PC-3 (cell line): ENCODE data around the gene KRT82. TPM values are rescaled to one million over a fixed set of nuclear protein-coding genes. Genes with fewer than 3 reads are reported as not detected.

ENCODE experiments used
- ATAC-seq: fragments of 200-7000 bp; cut with Tn5 transposase; 2 replicates; pipeline ENCODE4 v1.9.1; 2020; ENCODE audit warnings: mild to moderate bottlenecking, moderate library complexity
- BruUV-seq: library from RNA; stranded (reverse); fragments of 400-500 nt; replicated peaks from 2 replicates; lab custom pipeline; 2021; lab: Mats Ljungman, UMichigan
- CTCF ChIA-PET: fragments of 300-600 bp; sonication (Branson Sonifier 250); formaldehyde crosslinking; loops from one replicate; lab custom pipeline; 2022; ENCODE audit warnings: antibody characterized with exemption; lab: Charles Lee
- POLR2A ChIA-PET: fragments of 300-600 bp; sonication (Branson Sonifier 250); formaldehyde crosslinking; loops from one replicate; lab custom pipeline; 2022; ENCODE audit warnings: antibody characterized with exemption; ENCODE audit not compliant: unreplicated experiment; lab: Charles Lee
- DNase-seq: peaks from one replicate; pipeline ENCODE4 v3.0.0-alpha.2; 2015
- H2AFZ ChIP-seq: fragments of 300-600 bp; sonication (generic); 2 replicates; pipeline ENCODE4 v1.6.0; 2016; ENCODE audit warnings: antibody characterized with exemption, low read length
- H3F3A ChIP-seq: fragments of 300-600 bp; sonication (generic); one replicate; pipeline ENCODE4 v1.6.0; 2017; ENCODE audit warnings: antibody characterized with exemption, low read length, control low read depth, mild to moderate bottlenecking; ENCODE audit not compliant: unreplicated experiment
- H3K27ac ChIP-seq: fragments of 300-600 bp; sonication (generic); 2 replicates; pipeline ENCODE4 v1.5.1; 2016; ENCODE audit warnings: mild to moderate bottlenecking, low read length
- H3K27me3 ChIP-seq: fragments of 300-600 bp; sonication (generic); 2 replicates; pipeline ENCODE4 v1.6.1; 2016; ENCODE audit warnings: low read length, mixed read lengths
- H3K36me3 ChIP-seq: fragments of 300-600 bp; sonication (generic); 2 replicates; pipeline ENCODE4 v1.6.1; 2016; ENCODE audit warnings: low read depth, mixed run types, low read length, mixed read lengths
- H3K4me1 ChIP-seq: fragments of 300-600 bp; sonication (generic); 2 replicates; pipeline ENCODE4 v1.5.1; 2016; ENCODE audit warnings: low read length; ENCODE audit not compliant: insufficient read depth
- H3K4me2 ChIP-seq: fragments of 300-600 bp; sonication (generic); 2 replicates; pipeline ENCODE4 v1.6.0; 2016; ENCODE audit warnings: low read length
- H3K4me3 ChIP-seq: fragments of 300-600 bp; sonication (generic); 2 replicates; pipeline ENCODE4 v1.5.1; 2016; ENCODE audit warnings: mild to moderate bottlenecking, low read length, mixed read lengths
- H3K79me2 ChIP-seq: fragments of 300-600 bp; sonication (generic); 2 replicates; pipeline ENCODE4 v1.6.1; 2017; ENCODE audit warnings: low read length, mixed read lengths
- H3K9ac ChIP-seq: fragments of 300-600 bp; sonication (generic); 2 replicates; pipeline ENCODE4 v1.6.0; 2016; ENCODE audit warnings: mild to moderate bottlenecking, low read length
- H3K9me2 ChIP-seq: fragments of 300-600 bp; sonication (generic); replicated peaks from 2 replicates; pipeline ENCODE4 v1.6.1; 2016; ENCODE audit warnings: mixed run types, low read length, mixed read lengths
- H3K9me3 ChIP-seq: fragments of 300-600 bp; sonication (generic); 2 replicates; pipeline ENCODE4 v1.6.1; 2016; ENCODE audit warnings: low read length, mixed read lengths
- H4K20me1 ChIP-seq: fragments of 300-600 bp; sonication (generic); 2 replicates; pipeline ENCODE4 v1.6.1; 2016; ENCODE audit warnings: low read length, mixed read lengths
- CTCF ChIP-seq: fragments of 300-600 bp; sonication (generic); conservative IDR thresholded peaks from 2 replicates; pipeline ENCODE4 v1.5.1; 2017; ENCODE audit warnings: antibody characterized with exemption, low read depth, mild to moderate bottlenecking, low read length
- EZH2 ChIP-seq: fragments of 300-600 bp; sonication (generic); IDR thresholded peaks from one replicate; pipeline ENCODE4 v1.6.1; 2017; ENCODE audit warnings: antibody characterized with exemption, mild to moderate bottlenecking, low read length; ENCODE audit not compliant: unreplicated experiment
- EZH2phosphoT487 ChIP-seq: fragments of 300-600 bp; sonication (generic); IDR thresholded peaks from 2 replicates; pipeline ENCODE4 v1.6.1; 2018; ENCODE audit warnings: mild to moderate bottlenecking, antibody characterized with exemption, low read length, borderline replicate concordance
- intact Hi-C: fragments of 100-400 bp; cut with micrococcal nuclease; formaldehyde crosslinking; loops from 2 replicates; pipeline ENCODE4 v1.9.0; 2023
- total RNA-seq: library from RNA; depleted of rRNA; stranded (reverse); fragments of >200 nt; gene quantifications from 2 replicates; pipeline ENCODE4 v1.2.3, GENCODE V29; 2014

Gene KRT82
- total RNA-seq, 1 experiment from 2014 or later = 0.29 TPM

GRCh38 chr12:52440821-52441319 lies 34.7 kb upstream of the KRT82 start:
- CTCF ChIA-PET = interaction anchor here (0.7 kb wide), 1 partner anchor 45 kb away, joined by 3 read pairs; no protein-coding TSS in a partner anchor

GRCh38 chr12:52439845-52440244 lies 33.7 kb upstream of the KRT82 start:
- Histone ChIP-seq H3K4me1 (peaks cover 95% of the 10 kb centered on the region), H3F3A (peaks cover 36% of the 10 kb centered on the region), H3K9me2 (no peaks in the 10 kb centered on the region), H3K79me2 (no peaks in the 10 kb centered on the region), H2AFZ (no peak overlapping the region), H3K4me3 (no peak overlapping the region), H3K27ac (peak overlapping the region; percentile 95), H3K9ac (peak overlapping the region; percentile 75), H3K9me3 (no peaks in the 10 kb centered on the region), H3K27me3 (no peaks in the 10 kb centered on the region), H3K4me2 (peak overlapping the region; percentile 5), H3K36me3 (no peaks in the 10 kb centered on the region), H4K20me1 (no peaks in the 10 kb centered on the region)
- DNase-seq = peak; percentile 29
- ATAC-seq = no peak
- BruUV-seq = no TSS peak
- intact Hi-C loops = loop anchor here (2.0 to 10.0 kb wide), 4 partner anchors 15 to 432 kb away; no protein-coding TSS in a partner anchor
- POLR2A ChIA-PET = no interaction called here
- CTCF ChIA-PET = no interaction called here
- no peak for TF ChIP-seq EZH2phosphoT487
- no peak for TF ChIP-seq CTCF
- TF ChIP-seq EZH2 = no peak

More at GRCh38 chr12:52440821-52441319, 34.7 kb upstream of the KRT82 start:
- no peaks in the 10 kb centered on the region for H3K9me3 ChIP-seq
- ATAC-seq = peak; percentile 30
- POLR2A ChIA-PET = interaction anchor here (0.6 kb wide), 1 partner anchor 439 kb away, joined by 4 read pairs; no protein-coding TSS in a partner anchor
- peak overlapping the region; percentile 25; the same call in 1 of the 2 replicates for H2AFZ ChIP-seq
- no peaks in the 10 kb centered on the region for H3K79me2 ChIP-seq
- TF ChIP-seq EZH2 = no peak
- no peak for TF ChIP-seq CTCF
- no peak for TF ChIP-seq EZH2phosphoT487
- no peaks in the 10 kb centered on the region for H4K20me1 ChIP-seq
- no peaks in the 10 kb centered on the region for H3K9me2 ChIP-seq
- H3K36me3 ChIP-seq = no peaks in the 10 kb centered on the region
- H3K4me2 ChIP-seq = peak overlapping the region; percentile 72
- peaks cover 89% of the 10 kb centered on the region for H3K4me1 ChIP-seq
- intact Hi-C loops = loop anchor here (2.0 to 10.0 kb wide), 4 partner anchors 14 to 431 kb away; no protein-coding TSS in a partner anchor
- H3K27ac ChIP-seq = peak overlapping the region; percentile 95
- H3F3A ChIP-seq = peaks cover 30% of the 10 kb centered on the region
- peak; percentile 86 for DNase-seq
- H3K4me3 ChIP-seq = no peak overlapping the region
- H3K9ac ChIP-seq = peak overlapping the region; percentile 75
- no TSS peak for BruUV-seq
- no peaks in the 10 kb centered on the region for H3K27me3 ChIP-seq

GRCh38 chr12:52439420-52439819 lies 33.3 kb upstream of the KRT82 start:
- H3K9me3 ChIP-seq = no peaks in the 10 kb centered on the region
- H3K9me2 ChIP-seq = no peaks in the 10 kb centered on the region
- no peak for TF ChIP-seq EZH2
- no peak for TF ChIP-seq CTCF
- TF ChIP-seq EZH2phosphoT487 = no peak
- peak overlapping the region; percentile 75; the same call in 1 of the 2 replicates for H3K9ac ChIP-seq
- H3K4me3 ChIP-seq = no peak overlapping the region
- CTCF ChIA-PET = no interaction called here
- intact Hi-C loops = no loop called here
- POLR2A ChIA-PET = no interaction called here
- peaks cover 36% of the 10 kb centered on the region for H3F3A ChIP-seq
- 0 out of 2 replicates have a peak overlapping the region, but pooled peaks have one; percentile 5 for H3K4me2 ChIP-seq
- H3K4me1 ChIP-seq = peaks cover 96% of the 10 kb centered on the region
- DNase-seq (no peak), ATAC-seq (no peak)
- H3K27ac ChIP-seq = peak overlapping the region; percentile 95
- H3K27me3 ChIP-seq = no peaks in the 10 kb centered on the region
- H4K20me1 ChIP-seq = no peaks in the 10 kb centered on the region
- no TSS peak for BruUV-seq
- no peaks in the 10 kb centered on the region for H3K36me3 ChIP-seq
- no peak overlapping the region for H2AFZ ChIP-seq
- no peaks in the 10 kb centered on the region for H3K79me2 ChIP-seq
